Skin of body (tissue), 2 donors: ENCODE measurements around the gene FBXL20. TPM values are rescaled to one million over a fixed set of nuclear protein-coding genes. Genes with fewer than 3 reads are reported as not detected.
"Not testable (repeated sequence)": the region's sequence is repeated elsewhere in the genome, so short reads cannot be mapped to it uniquely, and the experiment has no call there.

Experiments
- DNase-seq: peaks from one replicate; lab custom pipeline; 2025; lab: John Stamatoyannopoulos, UW
- total RNA-seq: library from RNA; depleted of rRNA; stranded (reverse); fragments of >200 nt; gene quantifications from one replicate; pipeline ENCODE4 v1.2.3, GENCODE V29; 2014

Gene FBXL20
- total RNA-seq, 1 donor from 2014 or later, result 14.2 TPM

DNA sequence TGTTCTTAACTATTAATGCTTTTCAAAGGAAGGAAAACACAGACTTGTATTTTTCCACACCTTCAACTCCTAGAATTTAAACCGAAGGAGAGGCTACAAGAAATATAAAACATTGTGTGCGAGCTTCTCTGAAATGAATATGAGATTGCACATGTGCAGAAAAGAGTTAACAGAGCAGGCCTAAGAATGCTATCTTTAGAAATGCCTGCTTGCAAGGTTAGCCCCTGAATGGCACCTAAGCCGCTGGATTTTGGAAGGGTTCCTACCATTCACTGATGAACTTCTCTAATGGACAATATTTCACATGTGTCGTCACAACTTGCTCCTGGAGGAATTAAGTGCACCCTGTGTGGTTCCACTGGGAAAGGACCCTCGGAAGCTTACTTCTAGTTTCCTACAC is 69.3 kb downstream of the FBXL20 start:
- DNase-seq, result no peak

- DNase-seq, result no peak
These were observed 72.6 kb downstream of the FBXL20 start for GRCh38 chr17:39328815-39329214.

DNA sequence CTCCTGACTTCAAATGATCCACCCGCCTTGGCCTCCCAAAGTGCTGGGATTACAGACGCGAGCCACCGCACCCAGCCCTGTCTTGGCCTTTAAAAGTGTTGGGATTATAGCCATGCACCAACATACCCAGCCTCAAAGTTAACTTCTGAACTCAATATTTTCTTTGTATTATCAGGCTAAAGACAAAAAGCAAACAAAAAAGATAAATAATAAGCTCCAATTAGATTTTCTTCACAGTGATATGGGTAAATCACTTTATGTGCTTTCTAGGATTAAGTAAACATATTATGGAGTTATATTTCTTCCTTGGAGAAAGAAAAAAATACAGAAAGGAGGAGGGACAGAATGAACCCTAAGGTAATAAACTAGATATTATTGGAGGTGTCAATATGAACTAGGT is 74.3 kb downstream of the FBXL20 start:
- no peak for DNase-seq

DNA sequence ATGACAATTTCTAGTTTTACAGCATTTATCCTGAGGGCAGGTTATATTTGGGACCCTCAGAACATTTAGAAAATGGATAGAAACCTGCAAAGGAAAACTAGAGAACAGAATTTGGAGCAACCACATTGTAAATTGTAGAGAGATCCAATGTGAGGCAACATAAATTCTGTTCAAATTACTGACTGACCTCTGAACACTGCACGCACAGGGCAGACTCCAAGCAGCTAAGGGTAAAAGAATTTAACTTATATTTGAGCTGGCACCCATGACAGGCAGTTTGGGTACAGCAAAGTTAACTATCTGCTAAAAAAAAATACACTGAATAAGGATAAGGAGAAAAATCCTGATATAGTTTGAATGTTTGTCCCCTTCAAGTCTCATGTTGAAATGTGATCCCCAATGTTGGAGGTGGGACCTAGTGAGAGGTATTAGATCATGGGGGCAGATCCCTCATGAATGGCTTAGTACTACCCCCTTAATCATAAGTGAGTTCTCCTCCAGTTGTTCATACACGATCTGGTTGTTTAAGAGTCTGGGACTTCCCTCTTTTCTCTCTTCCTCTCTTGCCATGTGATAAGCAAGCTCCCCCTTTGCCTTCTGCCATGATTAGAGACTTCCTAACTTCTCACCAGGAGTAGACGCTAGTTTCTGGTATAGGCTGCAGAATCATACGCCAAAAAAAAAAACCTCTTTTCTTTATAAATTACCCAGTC is 75.7 kb downstream of the FBXL20 start:
- no peak for DNase-seq

- no peak for DNase-seq
These were observed 82.8 kb downstream of the FBXL20 start for GRCh38 chr17:39318636-39319035.

DNA sequence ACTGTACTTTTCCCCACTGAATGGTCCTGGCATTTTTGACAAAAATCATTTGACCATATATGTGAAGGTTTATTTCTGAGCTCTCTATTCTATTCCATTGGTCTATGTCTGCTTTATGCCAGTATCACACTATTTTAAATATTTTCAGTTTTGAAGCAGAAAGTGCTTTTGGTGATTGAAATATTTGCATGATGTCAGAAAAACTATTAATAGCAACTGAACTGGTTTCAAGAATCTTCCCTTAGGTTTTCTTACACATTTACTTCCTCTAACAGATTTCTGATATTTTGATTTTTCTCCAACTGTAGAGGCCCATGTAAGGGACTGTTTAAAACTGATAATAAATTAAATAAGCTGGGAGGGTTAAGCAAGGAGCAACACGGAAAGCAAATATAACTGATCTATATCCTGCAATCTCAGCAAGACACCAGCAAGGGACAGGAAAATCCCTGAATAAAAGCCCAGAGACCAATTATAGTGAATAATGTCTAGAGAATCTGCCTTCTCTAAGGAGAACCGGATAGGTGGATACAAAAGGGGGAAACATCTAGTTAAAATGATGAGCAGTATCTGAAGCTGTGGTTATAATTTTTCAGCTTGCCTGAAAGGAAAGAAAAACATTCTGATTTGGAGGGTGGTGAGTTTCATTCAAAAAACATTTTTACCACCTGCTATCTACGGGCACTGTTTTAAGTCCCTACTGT is 94.8 kb downstream of the FBXL20 start:
- peak; percentile 2 for DNase-seq

GRCh38 chr17:39305978-39306377 is 95.4 kb downstream of the FBXL20 start:
- no peak for DNase-seq

DNA sequence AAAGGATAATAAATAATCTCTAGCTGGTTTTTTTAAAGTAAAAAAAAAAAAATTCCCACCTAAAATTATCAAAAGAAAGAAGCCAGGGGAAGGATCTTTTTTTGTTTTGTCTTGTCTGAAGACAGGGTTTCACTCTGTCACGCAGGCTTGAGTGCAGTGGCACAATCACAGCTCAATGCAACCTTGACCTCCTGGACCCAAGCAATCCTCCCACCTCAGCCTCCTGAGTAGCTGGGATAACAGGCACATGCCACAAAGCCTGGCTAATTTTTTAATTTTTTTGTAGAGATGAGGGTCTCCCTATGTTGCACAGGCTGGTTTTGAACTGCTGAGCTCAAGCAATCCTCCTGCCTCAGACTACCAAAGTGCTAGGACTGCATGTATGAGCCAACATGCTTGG is 97.2 kb downstream of the FBXL20 start:
- DNase-seq, result no peak

DNA sequence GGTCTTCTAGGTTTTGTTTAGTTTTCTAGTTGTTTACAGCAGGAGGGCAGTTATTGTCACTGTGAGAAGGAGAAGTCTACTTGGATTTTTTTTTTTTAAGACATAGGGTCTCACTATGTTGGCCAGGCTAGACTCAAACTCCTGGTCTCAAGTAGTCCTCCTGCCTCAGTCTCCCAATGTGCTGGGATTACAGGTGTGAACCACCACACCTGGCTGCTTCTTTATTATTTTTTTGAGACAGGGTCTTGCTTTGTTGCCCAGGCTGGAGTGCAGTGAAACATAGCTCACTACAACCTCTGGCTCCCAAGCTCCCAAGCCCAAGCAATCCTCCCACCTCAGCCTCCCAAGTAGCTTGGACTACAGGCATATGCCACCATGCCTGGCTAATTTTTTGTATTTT is 107.4 kb downstream of the FBXL20 start:
- DNase-seq, result no peak

DNA sequence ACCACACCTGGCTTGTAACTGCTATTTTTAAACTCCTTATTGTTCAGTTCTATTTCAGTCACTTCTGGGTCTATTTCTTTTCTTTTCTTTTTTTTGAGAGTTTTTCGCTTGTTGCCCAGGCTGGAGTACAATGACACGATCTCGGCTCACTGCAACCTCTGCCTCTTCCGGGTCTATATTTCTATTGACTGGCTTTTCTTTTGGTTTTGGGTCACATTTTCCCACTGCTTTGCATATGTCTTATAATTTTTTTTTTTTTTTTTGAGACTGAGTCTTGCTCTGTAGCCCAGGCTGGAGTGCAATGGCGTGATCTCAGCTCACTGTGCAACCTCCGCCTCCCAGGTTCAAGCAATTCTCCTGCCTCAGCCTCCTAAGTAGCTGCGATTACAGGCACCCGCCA is 108.9 kb downstream of the FBXL20 start:
- DNase-seq, result not testable (repeated sequence)

DNA sequence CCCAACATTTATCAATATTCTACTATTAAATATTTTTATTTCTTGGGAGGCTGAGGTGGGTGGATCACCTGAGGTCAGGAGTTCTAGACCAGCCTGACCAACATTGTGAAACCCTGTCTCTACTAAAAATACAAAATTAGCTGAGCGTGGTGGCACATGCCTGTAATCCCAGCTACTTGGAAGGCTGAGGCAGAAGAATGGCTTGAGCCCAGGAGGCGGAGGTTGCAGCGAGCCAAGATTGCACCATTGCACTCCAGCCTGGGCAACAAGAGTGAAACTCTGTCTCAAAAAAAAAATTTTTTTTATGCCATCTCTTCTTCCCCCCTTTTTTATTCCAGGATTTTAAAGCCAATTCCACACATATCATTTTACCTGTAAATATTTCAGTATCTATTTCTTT is 114.9 kb downstream of the FBXL20 start:
- DNase-seq, result not testable (repeated sequence)

GRCh38 chr17:39284685-39285084 is 116.7 kb downstream of the FBXL20 start:
- no peak for DNase-seq

- DNase-seq, result no peak
These were observed 117.5 kb downstream of the FBXL20 start for GRCh38 chr17:39283896-39284295.

DNA sequence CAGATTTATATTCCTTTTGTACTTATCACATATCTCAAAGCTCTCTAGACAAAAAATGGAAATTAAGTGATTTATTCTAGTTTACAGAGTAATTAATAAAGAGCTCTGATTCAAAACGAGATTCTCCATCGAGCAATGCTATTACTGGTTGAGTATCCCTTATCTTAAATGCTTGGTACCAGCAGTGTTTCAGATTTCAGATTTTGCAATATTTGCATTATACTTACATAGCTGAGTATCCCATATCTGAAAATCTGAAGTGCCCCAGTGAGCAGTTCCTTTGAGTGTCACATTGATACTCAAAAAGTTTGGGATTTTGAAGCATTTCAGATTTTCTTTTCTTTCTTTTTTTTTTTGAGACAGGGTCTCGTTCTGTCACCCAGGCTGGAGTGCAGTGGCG is 118.3 kb downstream of the FBXL20 start:
- DNase-seq, result no peak

DNA sequence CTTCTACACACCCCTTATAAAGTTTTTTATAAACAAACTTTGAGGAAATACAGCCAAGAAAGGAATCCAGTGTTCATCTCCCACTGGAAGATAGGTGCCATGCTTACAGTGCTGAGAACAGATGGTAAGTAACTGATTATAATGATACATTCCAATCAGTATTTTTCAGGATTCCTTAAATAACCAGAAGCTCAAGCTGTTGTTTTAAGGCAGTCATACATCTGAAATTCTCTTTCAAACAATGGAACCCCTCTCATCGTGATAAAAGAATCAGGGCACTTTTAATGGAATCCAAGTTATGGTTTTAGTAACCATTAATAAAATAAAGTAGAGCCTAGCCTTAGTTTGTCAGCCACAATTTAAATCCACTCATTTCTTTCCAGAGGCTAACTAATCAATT is 119.6 kb downstream of the FBXL20 start:
- DNase-seq, result no peak

- DNase-seq, result not testable (repeated sequence)
These were observed 123.2 kb downstream of the FBXL20 start for GRCh38 chr17:39278246-39278645.

- no peak for DNase-seq
These were observed 124.3 kb downstream of the FBXL20 start for GRCh38 chr17:39277110-39277509.

DNA sequence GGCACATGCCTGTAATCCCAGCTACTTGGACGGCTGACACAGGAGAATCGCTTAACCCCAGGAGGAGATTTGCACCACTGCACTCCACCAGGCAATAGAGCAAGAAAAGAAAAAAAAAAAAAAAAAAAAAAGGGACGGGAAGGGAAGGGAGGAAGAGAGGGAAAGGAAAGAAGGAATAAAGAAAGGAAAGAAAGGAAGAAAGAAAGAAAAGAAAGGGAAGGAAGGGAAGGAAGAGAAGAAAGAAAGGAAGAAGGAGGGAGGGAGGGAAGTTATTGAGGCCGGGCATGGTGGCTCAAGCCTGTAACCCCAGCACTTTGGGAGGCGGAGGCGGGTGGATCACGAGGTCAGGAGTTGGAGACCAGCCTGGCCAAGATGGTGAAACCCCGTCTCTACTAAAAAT is 125.3 kb downstream of the FBXL20 start:
- DNase-seq, result no peak

GRCh38 chr17:39271546-39271945 is 129.9 kb downstream of the FBXL20 start:
- no peak for DNase-seq

DNA sequence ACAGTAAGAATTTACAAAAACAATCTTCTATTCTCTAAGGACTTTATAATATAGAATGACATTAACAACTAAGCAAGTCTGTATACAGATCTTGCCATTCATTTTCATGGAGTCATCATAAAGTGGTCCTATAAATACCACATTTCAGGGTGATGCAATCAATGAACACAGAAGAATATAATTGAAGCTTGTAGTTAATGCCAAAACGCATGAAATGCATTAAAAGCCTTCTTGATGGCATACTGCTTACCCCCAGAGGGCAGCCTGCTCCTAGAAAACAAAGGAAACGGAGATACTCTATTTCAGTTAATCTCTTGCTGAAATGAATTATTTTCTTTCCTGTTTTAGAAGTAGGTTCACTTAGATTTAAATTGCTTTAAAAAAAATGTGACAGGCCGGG is 130.5 kb downstream of the FBXL20 start:
- peak; percentile 89 for DNase-seq

DNA sequence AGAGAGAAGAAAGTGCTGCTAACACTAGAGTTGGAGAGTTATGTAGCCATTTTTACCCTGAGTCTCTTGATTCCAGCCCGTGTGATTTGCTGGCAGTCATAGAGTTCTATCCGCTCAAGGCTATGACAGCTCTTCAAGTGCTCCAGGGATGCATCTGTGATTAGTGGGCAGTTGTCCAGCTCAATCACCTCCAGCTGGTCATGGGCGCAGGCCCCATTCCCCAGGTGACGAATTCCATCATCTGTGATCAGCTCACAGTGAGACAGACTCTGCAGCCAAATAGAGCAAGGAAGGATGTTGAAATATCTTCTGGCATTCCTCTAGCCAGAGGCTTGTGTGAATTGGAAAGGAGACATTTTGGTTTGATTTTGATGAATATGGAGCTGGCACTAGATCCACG is 137.3 kb downstream of the FBXL20 start:
- peak; percentile 67 for DNase-seq

DNA sequence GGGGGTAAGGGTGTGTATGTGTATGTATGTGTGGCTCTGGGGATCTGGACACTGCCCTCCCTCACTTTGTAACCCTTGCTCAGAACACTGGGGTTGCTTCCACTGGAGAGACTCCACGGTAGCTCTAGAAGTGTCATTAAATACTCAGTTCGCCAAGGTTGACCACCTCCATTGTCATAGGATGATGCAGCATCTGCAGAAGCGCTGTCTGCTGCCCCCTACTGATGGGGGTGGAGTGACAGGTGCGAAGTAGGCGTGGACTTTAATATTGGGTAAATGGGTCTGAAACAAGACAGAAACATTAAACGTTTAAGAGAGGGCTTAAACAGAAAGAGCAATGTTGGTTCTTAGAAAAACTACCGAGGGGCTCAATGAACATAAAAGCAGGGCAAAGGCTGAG is 140.1 kb downstream of the FBXL20 start:
- DNase-seq, result no peak

GRCh38 chr17:39252788-39253460 is 148.5 kb downstream of the FBXL20 start:
- no peak for DNase-seq
